Gastroesophageal sphincter (tissue), 4 donors: ENCODE results near the gene BCR. TPM values are rescaled to one million over a fixed set of nuclear protein-coding genes. Genes with fewer than 3 reads are reported as not detected.

Experiments
- ATAC-seq: fragments of 150-250 bp; one replicate; pipeline ENCODE4 v1.9.1; 2016; ENCODE audit warnings: mild to moderate bottlenecking, moderate library complexity
- H3K27ac ChIP-seq, 4 donors: fragments of 200-600 bp; sonication (generic) in 3 of 4; 1 replicate in 3 of 4; 2 replicates in 1 of 4; pipeline ENCODE4 v1.5.1; 2016 to 2019
- H3K27me3 ChIP-seq: fragments of 200-600 bp; sonication (generic); one replicate; pipeline ENCODE4 v1.5.1; 2019
- H3K36me3 ChIP-seq, 2 donors: fragments of 200-600 bp; sonication (generic); one replicate each; pipeline ENCODE4 v1.5.1; 2019; ENCODE audit warnings: control low read depth in 1 of 2
- H3K4me1 ChIP-seq, 3 donors: fragments of 200-600 bp; sonication (generic); 1 replicate in 2 of 3; 2 replicates in 1 of 3; pipeline ENCODE4 v1.5.1; 2016 to 2019; ENCODE audit warnings: control low read depth in 2 of 3
- H3K4me3 ChIP-seq, 2 donors: fragments of 200-600 bp; sonication (generic); one replicate each; pipeline ENCODE4 v1.5.1; 2019; ENCODE audit warnings: mild to moderate bottlenecking in 1 of 2, moderate library complexity in 1 of 2
- H3K9me3 ChIP-seq, 3 donors: fragments of 200-600 bp; sonication (generic); one replicate each; pipeline ENCODE4 v1.5.1; 2017 to 2019; ENCODE audit warnings: control low read depth in 2 of 3
- CTCF ChIP-seq, 4 experiments: fragments of 200-600 bp in 2 of 4; fragments of 450-650 bp in 2 of 4; sonication (generic) in 1 of 4; IDR thresholded peaks; one replicate each; pipeline ENCODE4 v1.5.1; 2017 to 2019; ENCODE audit warnings: antibody characterized with exemption in 4 of 4, mild to moderate bottlenecking in 2 of 4, moderate library complexity in 2 of 4
- EP300 ChIP-seq: sonication (generic); formaldehyde crosslinking; IDR thresholded peaks from one replicate; pipeline ENCODE4 v1.6.1; 2017; ENCODE audit warnings: antibody characterized with exemption, mild to moderate bottlenecking
- POLR2A ChIP-seq, 2 donors: fragments of 450-650 bp; IDR thresholded peaks; one replicate each; pipeline ENCODE4 v1.6.1; 2017; ENCODE audit warnings: antibody characterized with exemption in 2 of 2, mild to moderate bottlenecking in 2 of 2, moderate library complexity in 1 of 2
- POLR2AphosphoS5 ChIP-seq: sonication (generic); formaldehyde crosslinking; IDR thresholded peaks from one replicate; pipeline ENCODE4 v1.6.1; 2017; ENCODE audit warnings: antibody characterized with exemption
- WGBS, 2 donors: methylation state at CpG; one replicate each; pipeline ENCODE4 v1.1.5; 2018; ENCODE audit warnings: low coverage in 1 of 2; 5-methylcytosine and 5-hydroxymethylcytosine counted together
- total RNA-seq, 4 donors: library from RNA; depleted of rRNA; stranded (reverse); fragments of >200 nt; gene quantifications; one replicate each; pipeline ENCODE4 v1.1.0, GENCODE V29; 2016

The BCR gene
- total RNA-seq, 4 donors from 2014 or later, result 39.2 to 81.1 (median 46.2) TPM

- Histone ChIP-seq H3K4me1 (peaks cover 0 to 87% (median 50%) of the 10 kb centered on the region in 3 donors), H3K27ac (peak overlapping the region in 3 of 4 donors; percentile 83 to 91 (median 89)), H3K4me3 (peak overlapping the region; percentile 73 to 88), H3K9me3 (no peaks in the 10 kb centered on the region), H3K27me3 (no peaks in the 10 kb centered on the region), H3K36me3 (peaks cover 0 to 8% of the 10 kb centered on the region in 2 donors)
- TF ChIP-seq EP300, result no peak
- WGBS, 2 donors, result 22 to 52% methylated on average over 6 of the region's 12 CpGs
- ATAC-seq, result no peak
Observed at GRCh38 chr22:23182309-23183060, 2.2 kb downstream of the BCR start.

DNA sequence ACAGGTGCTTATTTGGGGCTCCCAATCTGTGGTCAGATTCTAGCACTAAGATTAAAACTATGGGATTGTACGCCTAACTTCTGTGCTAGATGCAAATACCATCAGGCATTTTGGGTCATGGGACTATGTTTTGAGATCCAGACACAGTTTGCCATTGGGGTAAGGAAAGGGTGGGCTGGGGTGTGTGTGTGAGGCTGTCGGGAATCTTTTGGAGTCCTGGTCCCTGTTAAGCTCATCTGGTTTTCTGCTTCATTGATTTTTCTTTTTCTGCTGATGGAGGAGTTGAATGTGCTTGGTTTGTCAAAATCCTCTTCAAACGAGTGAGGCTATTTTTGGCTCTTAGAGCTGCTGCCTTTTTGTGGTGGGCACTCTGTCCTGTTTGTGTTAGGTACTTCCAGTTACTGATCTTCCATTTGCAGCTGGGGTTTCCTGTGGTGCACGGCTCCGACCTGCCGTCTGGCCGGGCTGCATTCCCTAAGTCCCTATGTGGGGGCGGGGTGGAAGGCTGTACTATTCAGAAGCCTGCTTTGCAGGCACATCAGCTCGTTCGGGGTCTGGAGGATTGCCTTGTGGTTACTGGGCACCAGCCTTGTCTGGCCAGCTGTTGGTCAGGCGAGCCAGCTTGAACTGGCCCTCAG is 2.9 kb downstream of the BCR start:
- H3K36me3 ChIP-seq, result peaks cover 0 to 8% of the 10 kb centered on the region in 2 donors
- no peak for ATAC-seq
- H3K27ac ChIP-seq, result peak overlapping the region in 3 of 4 donors; percentile 83 to 91 (median 89)
- WGBS, 2 donors, result 13 to 42% methylated on average over 2 to 3 of the region's 11 CpGs
- peak overlapping the region; percentile 73 to 88 for H3K4me3 ChIP-seq
- H3K4me1 ChIP-seq, result peaks cover 0 to 92% (median 50%) of the 10 kb centered on the region in 3 donors
- no peaks in the 10 kb centered on the region for H3K9me3 ChIP-seq
- H3K27me3 ChIP-seq, result no peaks in the 10 kb centered on the region
- TF ChIP-seq EP300, result no peak
- TF ChIP-seq POLR2AphosphoS5, result no peak
- TF ChIP-seq POLR2A (IDR thresholded peaks at IDR 0.05), result no peak
- TF ChIP-seq CTCF (IDR thresholded peaks at IDR 0.05), result no peak

- Histone ChIP-seq H3K4me3 (peak overlapping the region in 1 of 2 donors; percentile 73), H3K9me3 (no peaks in the 10 kb centered on the region), H3K4me1 (peaks cover 0 to 87% (median 40%) of the 10 kb centered on the region in 3 donors), H3K36me3 (peaks cover 0 to 8% of the 10 kb centered on the region in 2 donors), H3K27ac (peak overlapping the region in 2 of 4 donors; percentile 49 to 91), H3K27me3 (no peaks in the 10 kb centered on the region)
- TF ChIP-seq POLR2A (IDR thresholded peaks at IDR 0.05) (no peak), POLR2AphosphoS5 (no peak)
- 22 to 59% methylated on average over 1 to 3 of the region's 3 CpGs for WGBS, 2 donors
- ATAC-seq, result no peak
Observed at GRCh38 chr22:23184100-23184763, 3.9 kb downstream of the BCR start.

DNA sequence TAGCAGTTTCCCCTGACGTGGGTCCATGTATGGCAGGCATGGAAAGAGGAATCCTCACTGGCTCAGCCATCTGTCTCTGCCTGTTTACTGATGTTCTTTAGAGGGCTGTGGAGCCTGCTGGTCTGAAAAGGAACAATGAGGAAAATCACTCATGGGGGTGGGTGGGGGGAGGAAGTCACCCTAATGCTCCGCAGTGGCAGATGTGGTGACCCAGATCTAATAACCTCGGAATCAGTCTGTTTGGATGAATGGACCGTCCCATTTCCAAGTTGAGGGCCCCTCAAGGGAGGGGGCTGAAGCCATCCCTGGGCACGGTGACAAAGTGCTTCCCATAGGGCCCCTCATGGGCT is 4.4 kb downstream of the BCR start:
- Histone ChIP-seq H3K4me1 (peaks cover 0 to 84% (median 35%) of the 10 kb centered on the region in 3 donors), H3K9me3 (no peaks in the 10 kb centered on the region), H3K27me3 (no peaks in the 10 kb centered on the region), H3K27ac (peak overlapping the region in 2 of 4 donors; percentile 49 to 91), H3K4me3 (peak overlapping the region in 1 of 2 donors; percentile 1), H3K36me3 (peaks cover 0 to 11% of the 10 kb centered on the region in 2 donors)
- 69 to 85% methylated on average over 2 to 3 of the region's 5 CpGs for WGBS, 2 donors
- no peak for ATAC-seq
- TF ChIP-seq POLR2A (IDR thresholded peaks at IDR 0.05) (no peak), CTCF (IDR thresholded peaks at IDR 0.05) (no peak), EP300 (no peak), POLR2AphosphoS5 (no peak)

DNA sequence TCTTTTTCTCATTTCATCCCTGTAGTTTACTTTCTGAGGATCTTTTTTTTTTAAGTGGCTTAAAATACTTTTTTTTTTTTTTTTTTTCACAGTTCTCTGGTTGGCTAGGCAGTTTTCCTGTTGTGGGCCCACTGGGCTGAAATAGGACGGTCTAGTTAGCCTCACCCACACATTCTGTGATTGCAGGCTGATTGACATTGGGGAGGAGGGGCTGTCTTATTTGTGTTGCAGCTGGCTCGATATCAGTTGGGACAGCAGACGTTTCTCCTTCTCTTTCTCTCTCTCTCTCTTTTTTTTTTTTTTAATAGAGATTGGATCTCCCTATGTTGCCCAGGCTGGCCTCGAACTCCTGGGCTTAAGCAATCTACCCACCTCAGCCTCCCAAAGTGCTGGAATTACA is 6.9 kb downstream of the BCR start:
- 60 to 72% methylated on average over 1 to 4 of the region's 4 CpGs for WGBS, 2 donors
- Histone ChIP-seq H3K4me1 (peaks cover 0 to 76% (median 24%) of the 10 kb centered on the region in 3 donors), H3K4me3 (no peak overlapping the region), H3K27ac (no peak overlapping the region), H3K36me3 (peaks cover 0 to 14% of the 10 kb centered on the region in 2 donors), H3K9me3 (no peaks in the 10 kb centered on the region), H3K27me3 (no peaks in the 10 kb centered on the region)
- no peak for ATAC-seq
- TF ChIP-seq POLR2A (IDR thresholded peaks at IDR 0.05) (no peak), EP300 (no peak), CTCF (IDR thresholded peaks at IDR 0.05) (no peak), POLR2AphosphoS5 (no peak)
